Lung microvascular endothelial cell (primary cell): ENCODE data around the gene CUX1. TPM values are rescaled to one million over a fixed set of nuclear protein-coding genes. Genes with fewer than 3 reads are reported as not detected.

Experiments
- DNase-seq, 2 donors: peaks; one replicate each; pipeline versions ENCODE4 v3.0.0 to v3.0.0-alpha.2; 2010; ENCODE audit warnings: low read depth in 2 of 2
- total RNA-seq: library from RNA; depleted of rRNA; stranded (reverse); fragments of >200 nt; gene quantifications from 2 replicates; pipeline ENCODE4 v1.2.1, GENCODE V29; 2014

The CUX1 gene
- total RNA-seq, 1 donor from 2014 or later: 22.8 TPM

GRCh38 chr7:102232611-102233286, 415.3 kb downstream of the CUX1 start:
- DNase-seq: no peak

GRCh38 chr7:102234131-102234530, 416.7 kb downstream of the CUX1 start:
- no peak for DNase-seq

- DNase-seq: no peak
Measured at GRCh38 chr7:102234801-102235550, 417.6 kb downstream of the CUX1 start.

- no peak for DNase-seq
Measured at GRCh38 chr7:102236102-102236501, 418.7 kb downstream of the CUX1 start.

GRCh38 chr7:102236592-102237287, 419.3 kb downstream of the CUX1 start:
- peak; percentile 67 to 83 for DNase-seq

- DNase-seq: no peak
Measured at GRCh38 chr7:102239206-102239820, 421.9 kb downstream of the CUX1 start.

- DNase-seq: no peak
Measured at GRCh38 chr7:102241431-102241830, 424.0 kb downstream of the CUX1 start.

- no peak for DNase-seq
Measured at GRCh38 chr7:102244601-102245000, 427.2 kb downstream of the CUX1 start.

GRCh38 chr7:102248081-102248455, 430.6 kb downstream of the CUX1 start:
- no peak for DNase-seq

GRCh38 chr7:102248456-102249395, 431.3 kb downstream of the CUX1 start:
- no peak for DNase-seq

- no peak for DNase-seq
Measured at GRCh38 chr7:102251531-102252365, 434.3 kb downstream of the CUX1 start.

- no peak for DNase-seq
Measured at GRCh38 chr7:102252366-102252982, 435.0 kb downstream of the CUX1 start.

- DNase-seq: no peak
Measured at GRCh38 chr7:102253066-102253972, 435.9 kb downstream of the CUX1 start.

- DNase-seq: no peak
Measured at GRCh38 chr7:102253973-102254370, 436.5 kb downstream of the CUX1 start.

- no peak for DNase-seq
Measured at GRCh38 chr7:102254521-102254920, 437.1 kb downstream of the CUX1 start.

GRCh38 chr7:102255501-102255900, 438.1 kb downstream of the CUX1 start:
- DNase-seq: no peak

GRCh38 chr7:102255916-102256315, 438.5 kb downstream of the CUX1 start:
- no peak for DNase-seq

- DNase-seq: no peak
Measured at GRCh38 chr7:102258073-102258748, 440.8 kb downstream of the CUX1 start.
